GM13976 (cell line): Measurements from ENCODE around the gene NEK4.

Source experiments
- DNase-seq: peaks from one replicate; pipeline ENCODE4 v3.0.0; 2012; ENCODE audit warnings: low spot score
- CTCF ChIP-seq: IDR thresholded peaks from 2 replicates; pipeline ENCODE4 v1.5.1; 2012; ENCODE audit warnings: borderline replicate concordance, mild to moderate bottlenecking; ENCODE audit not compliant: insufficient read depth; ENCODE audit errors: extremely low read depth, missing control alignments, control extremely low read depth
- in situ Hi-C: fragments of 300-500 bp; cut with MboI; formaldehyde crosslinking; loops from one replicate; pipeline ENCODE4 v1.12.0; 2022; ENCODE audit warnings: low sequenced_read_pairs, mixed read lengths, inconsistent platforms; ENCODE audit not compliant: unreplicated experiment

NEK4 gene

DNA sequence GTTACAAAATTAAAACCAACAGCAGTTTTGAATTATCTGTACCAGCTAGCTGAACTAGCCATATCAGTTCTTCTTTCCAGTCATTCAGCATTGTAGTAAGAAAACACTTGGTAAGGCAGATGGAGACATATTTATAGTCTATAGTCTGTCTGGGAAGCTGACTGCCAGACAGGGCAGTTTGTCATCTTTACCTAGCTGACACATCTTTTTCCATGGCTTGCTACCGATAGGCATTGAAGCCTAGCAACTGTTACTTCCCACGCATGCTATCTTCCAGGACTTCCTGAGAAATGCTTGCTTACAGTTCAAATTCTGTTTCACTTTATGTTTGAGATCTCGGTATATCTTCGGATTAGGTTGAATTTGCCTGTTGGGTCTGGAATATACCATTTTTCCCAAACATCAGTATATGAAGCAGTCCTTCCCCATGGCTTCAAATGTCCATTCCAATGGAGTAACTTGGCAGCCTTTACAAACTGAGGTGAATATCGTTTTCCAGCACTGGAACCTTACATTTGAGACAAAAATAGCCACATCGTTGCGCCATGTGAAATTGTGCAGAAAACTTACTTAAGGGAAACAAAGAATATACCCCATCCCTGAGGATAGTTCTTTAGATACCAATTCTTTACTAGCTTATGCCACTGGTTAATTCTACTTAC, 76.1 kb downstream of the NEK4 start:
- TF ChIP-seq CTCF = no peak
- no peak for DNase-seq
- in situ Hi-C loops = no loop called here

DNA sequence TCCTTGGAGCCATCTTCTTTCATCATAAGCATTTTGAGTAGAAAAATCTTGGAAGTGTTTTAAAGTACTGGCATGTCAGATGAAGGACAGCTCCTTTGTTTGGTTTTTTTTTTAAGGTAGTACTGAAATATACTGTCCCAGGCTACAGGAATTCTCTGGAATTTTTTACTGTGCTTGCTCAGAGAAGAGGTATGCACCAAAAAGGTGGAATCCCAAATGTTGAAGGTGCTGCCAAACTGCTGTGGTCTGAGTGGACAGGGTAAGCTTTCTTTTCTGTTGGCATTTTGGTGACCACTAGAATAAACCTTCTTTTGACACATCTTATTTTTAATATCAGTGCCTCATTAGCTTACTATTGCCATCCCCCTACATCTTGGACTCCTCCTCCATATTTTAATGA, 77.7 kb downstream of the NEK4 start:
- in situ Hi-C loops = no loop called here
- DNase-seq = no peak
- no peak for TF ChIP-seq CTCF

GRCh38 chr3:52690560-52690959, 80.2 kb downstream of the NEK4 start:
- in situ Hi-C loops = no loop called here
- no peak for DNase-seq
- no peak for TF ChIP-seq CTCF

DNA sequence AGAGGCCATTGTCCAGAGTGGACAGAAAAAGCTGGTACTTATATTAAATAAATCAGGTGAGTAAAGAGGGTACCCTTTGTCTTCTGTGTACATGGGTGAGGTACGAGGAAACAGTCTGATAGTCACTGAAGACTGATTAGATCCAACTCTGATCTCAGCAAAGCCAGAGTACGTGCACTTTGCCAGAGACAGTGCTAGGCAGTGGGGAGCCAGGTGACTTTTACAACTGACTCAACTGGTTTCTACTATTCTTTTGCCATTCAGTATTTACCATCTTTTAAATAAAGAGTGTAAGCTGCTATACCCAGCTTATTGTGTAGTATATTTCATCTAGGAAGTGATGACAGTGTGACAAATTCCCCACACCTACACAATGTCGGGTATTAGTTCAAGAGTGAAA, 81.6 kb downstream of the NEK4 start:
- in situ Hi-C loops = no loop called here
- no peak for DNase-seq
- TF ChIP-seq CTCF = no peak

GRCh38 chr3:52688266-52688665, 82.5 kb downstream of the NEK4 start:
- no peak for TF ChIP-seq CTCF
- in situ Hi-C loops = no loop called here
- no peak for DNase-seq

DNA sequence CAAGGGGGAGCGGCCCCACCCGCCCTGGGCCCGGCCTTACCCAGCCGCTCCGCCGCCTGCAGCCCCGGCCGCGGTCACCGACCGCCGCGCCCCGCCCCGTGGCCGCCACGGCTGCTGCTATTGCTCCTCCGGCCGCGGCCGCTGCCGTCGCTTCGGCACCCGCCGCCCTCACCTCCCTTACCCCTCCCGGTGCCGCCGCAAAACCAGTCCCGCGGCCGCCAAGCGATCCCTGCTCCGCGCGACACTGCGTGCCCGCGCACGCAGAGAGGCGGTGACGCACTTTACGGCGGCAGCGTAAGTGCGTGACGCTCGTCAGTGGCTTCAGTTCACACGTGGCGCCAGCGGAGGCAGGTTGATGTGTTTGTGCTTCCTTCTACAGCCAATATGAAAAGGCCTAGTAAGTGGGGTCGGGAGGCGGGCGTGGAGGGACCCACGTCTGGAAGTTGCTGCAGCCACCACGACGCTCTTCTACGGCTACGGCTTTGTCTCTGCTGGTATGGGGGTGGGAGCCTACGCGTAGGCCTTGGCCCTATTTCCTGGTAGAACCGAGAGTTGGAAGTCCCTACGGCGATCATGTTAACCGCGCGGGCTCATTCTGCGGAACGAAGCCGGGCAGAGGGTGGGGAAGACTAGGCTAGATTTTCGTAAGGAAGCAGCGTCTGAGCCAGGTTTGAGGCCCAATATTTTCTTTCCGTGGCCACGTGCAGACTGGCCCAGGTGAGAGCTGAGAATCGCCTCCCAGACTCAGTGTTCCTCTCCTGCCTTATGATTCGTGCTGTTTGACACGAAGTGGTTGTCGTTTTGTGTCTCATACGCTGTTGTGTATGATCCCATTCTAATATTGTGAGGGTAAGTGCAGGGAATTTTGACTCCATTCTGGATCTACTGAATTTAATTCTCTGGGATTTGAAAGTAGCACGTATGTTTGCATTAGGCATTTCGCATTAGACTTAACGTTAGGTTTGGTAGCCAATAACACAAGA, 84.7 kb downstream of the NEK4 start, which contains the start of the genes GNL3 and PBRM1:
Gene GNL3, plus strand, starts transcription at position 324 of the 983 bp plus-strand sequence. Its CDS starts 61 bp downstream, at position 385.
Gene PBRM1, minus strand, starts transcription at position 205 of the 983 bp plus-strand sequence.
- TF ChIP-seq CTCF = no peak
- DNase-seq = peak; percentile 93
- in situ Hi-C loops = no loop called here
